Measurements from ENCODE around the gene FOXK1.

The FOXK1 gene

GRCh38 chr7:4763091-4763793 is 81.1 kb downstream of the FOXK1 start:
- DNase-seq (ENCODE audit: low read depth in 3 of 3, low spot score in 1 of 3), result no peak

- no peak for DNase-seq (ENCODE audit: low read depth in 3 of 3, low spot score in 1 of 3)
Observed at GRCh38 chr7:4763794-4764185, 81.7 kb downstream of the FOXK1 start.

- no peak for DNase-seq (ENCODE audit: low read depth in 3 of 3, low spot score in 1 of 3)
Observed at GRCh38 chr7:4764402-4765007, 82.4 kb downstream of the FOXK1 start.

- DNase-seq (ENCODE audit: low read depth in 3 of 3, low spot score in 1 of 3), result no peak
Observed at GRCh38 chr7:4765776-4766490, 83.8 kb downstream of the FOXK1 start.

GRCh38 chr7:4766666-4767519 is 84.8 kb downstream of the FOXK1 start:
- DNase-seq (ENCODE audit: low read depth in 3 of 3, low spot score in 1 of 3), result no peak

- no peak for DNase-seq (ENCODE audit: low read depth in 3 of 3, low spot score in 1 of 3)
Observed at GRCh38 chr7:4768597-4769569, 86.8 kb downstream of the FOXK1 start.

GRCh38 chr7:4769761-4770160 is 87.7 kb downstream of the FOXK1 start:
- no peak for DNase-seq (ENCODE audit: low read depth in 3 of 3, low spot score in 1 of 3)

GRCh38 chr7:4770886-4771285 is 88.8 kb downstream of the FOXK1 start:
- no peak for DNase-seq (ENCODE audit: low read depth in 3 of 3, low spot score in 1 of 3)

- DNase-seq (ENCODE audit: low read depth in 3 of 3, low spot score in 1 of 3), result no peak
Observed at GRCh38 chr7:4771737-4772136, 89.6 kb downstream of the FOXK1 start.

GRCh38 chr7:4772306-4772705 is 90.2 kb downstream of the FOXK1 start:
- DNase-seq (ENCODE audit: low read depth in 3 of 3, low spot score in 1 of 3), result no peak

GRCh38 chr7:4774007-4774406 is 91.9 kb downstream of the FOXK1 start:
- DNase-seq (ENCODE audit: low read depth in 3 of 3, low spot score in 1 of 3), result no peak

GRCh38 chr7:4774658-4775249 is 92.7 kb downstream of the FOXK1 start:
- no peak for DNase-seq (ENCODE audit: low read depth in 3 of 3, low spot score in 1 of 3)

- peak; percentile 79 to 90 (median 86) for DNase-seq (ENCODE audit: low read depth in 3 of 3, low spot score in 1 of 3)
Observed at GRCh38 chr7:4775250-4775847, 93.3 kb downstream of the FOXK1 start, which contains the start of gene AP5Z1. Gene AP5Z1 (plus strand): TSS chr7:4775623. CDS start chr7:4775716, 93 bp downstream.

GRCh38 chr7:4775848-4776623 is 93.9 kb downstream of the FOXK1 start:
- peak in 1 of 3 donors; percentile 26 for DNase-seq (ENCODE audit: low read depth in 3 of 3, low spot score in 1 of 3)

GRCh38 chr7:4779118-4779517 is 97.0 kb downstream of the FOXK1 start:
- no peak for DNase-seq (ENCODE audit: low read depth in 3 of 3, low spot score in 1 of 3)

- DNase-seq (ENCODE audit: low read depth in 3 of 3, low spot score in 1 of 3), result no peak
Observed at GRCh38 chr7:4781366-4782069, 99.4 kb downstream of the FOXK1 start.

- no peak for DNase-seq (ENCODE audit: low read depth in 3 of 3, low spot score in 1 of 3)
Observed at GRCh38 chr7:4782333-4783291, 100.5 kb downstream of the FOXK1 start.
